ENCODE data around the gene SLC25A23. TPM values are rescaled to one million over a fixed set of nuclear protein-coding genes. Genes with fewer than 3 reads are reported as not detected.
"Not testable (repeated sequence)": the region's sequence is repeated elsewhere in the genome, so short reads cannot be mapped to it uniquely, and the experiment has no call there.

SLC25A23 gene
- polyA plus RNA-seq, 1 donor, result 70.8 TPM

GRCh38 chr19:6402837-6403608 lies 56.6 kb downstream of the SLC25A23 start:
- DNase-seq, result peak; percentile 68

- no peak for DNase-seq
Observed at GRCh38 chr19:6402058-6402457, 57.5 kb downstream of the SLC25A23 start.

GRCh38 chr19:6400062-6400944 lies 59.3 kb downstream of the SLC25A23 start:
- DNase-seq, result not testable (repeated sequence)

GRCh38 chr19:6396305-6396704 lies 63.3 kb downstream of the SLC25A23 start:
- DNase-seq, result no peak

GRCh38 chr19:6394831-6395230 lies 64.8 kb downstream of the SLC25A23 start:
- no peak for DNase-seq

- no peak for DNase-seq
Observed at GRCh38 chr19:6393983-6394412, 65.6 kb downstream of the SLC25A23 start.

GRCh38 chr19:6393074-6393982 lies 66.3 kb downstream of the SLC25A23 start, which contains the start of gene GTF2F1:
Gene GTF2F1, minus strand, starts transcription at chr19:6393164. Its CDS starts 169 bp downstream, at chr19:6392995.
- peak; percentile 98 for DNase-seq

GRCh38 chr19:6392221-6393073 lies 67.1 kb downstream of the SLC25A23 start:
- no peak for DNase-seq

Other genes with a start within 250 kb of the SLC25A23 start
- gene MLLT1, start 179.8 kb downstream of the SLC25A23 start, polyA plus RNA-seq (ENCODE audit: insufficient read length), result 67.6 TPM
- gene ACER1, start 126.2 kb downstream of the SLC25A23 start, polyA plus RNA-seq (ENCODE audit: insufficient read length), result not detected
- 47.5 TPM for gene CLPP, start 98.3 kb downstream of the SLC25A23 start, polyA plus RNA-seq (ENCODE audit: insufficient read length)
- gene ALKBH7, start 87.0 kb downstream of the SLC25A23 start, polyA plus RNA-seq (ENCODE audit: insufficient read length), result 35.1 TPM
- gene PSPN, start 83.9 kb downstream of the SLC25A23 start, polyA plus RNA-seq (ENCODE audit: insufficient read length), result 2.4 TPM
- gene GTF2F1, start 66.6 kb downstream of the SLC25A23 start, polyA plus RNA-seq (ENCODE audit: insufficient read length), result 69.9 TPM
- 280 TPM for gene KHSRP, start 35.0 kb downstream of the SLC25A23 start, polyA plus RNA-seq (ENCODE audit: insufficient read length)
- gene SLC25A41, start 26.0 kb downstream of the SLC25A23 start, polyA plus RNA-seq (ENCODE audit: insufficient read length), result 1.0 TPM
- 21.8 TPM for gene CRB3, start 4.5 kb upstream of the SLC25A23 start, polyA plus RNA-seq (ENCODE audit: insufficient read length)
- 36.7 TPM for gene DENND1C, start 22.0 kb upstream of the SLC25A23 start, polyA plus RNA-seq (ENCODE audit: insufficient read length)
- 27.6 TPM for gene TUBB4A, start 42.5 kb upstream of the SLC25A23 start, polyA plus RNA-seq (ENCODE audit: insufficient read length)
- gene TNFSF9, start 71.2 kb upstream of the SLC25A23 start, polyA plus RNA-seq (ENCODE audit: insufficient read length), result 0.20 TPM
- not detected for gene CD70, start 131.4 kb upstream of the SLC25A23 start, polyA plus RNA-seq (ENCODE audit: insufficient read length)
- gene TNFSF14, start 210.4 kb upstream of the SLC25A23 start, polyA plus RNA-seq (ENCODE audit: insufficient read length), result 0.07 TPM

All from left kidney (tissue), 2 donors.